Measurements from ENCODE around the gene GPR89A.

DNA sequence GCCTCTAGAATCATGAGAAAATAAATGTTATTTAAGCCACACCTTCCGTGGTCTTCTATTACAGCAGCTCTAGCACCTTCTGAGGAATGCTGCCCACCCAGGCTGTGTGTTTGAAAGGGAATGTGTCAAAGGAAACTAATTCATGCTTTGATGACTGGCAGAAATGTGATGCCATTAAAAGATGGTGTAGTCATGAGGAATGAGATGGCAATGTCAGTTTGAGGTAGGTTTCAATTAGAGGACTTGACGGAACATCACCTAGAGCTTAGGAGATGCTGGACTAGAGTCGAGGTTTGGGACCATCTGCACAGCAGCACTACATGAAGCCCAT is 88.8 kb downstream of the GPR89A start:
- TF ChIP-seq, protein P1, sequence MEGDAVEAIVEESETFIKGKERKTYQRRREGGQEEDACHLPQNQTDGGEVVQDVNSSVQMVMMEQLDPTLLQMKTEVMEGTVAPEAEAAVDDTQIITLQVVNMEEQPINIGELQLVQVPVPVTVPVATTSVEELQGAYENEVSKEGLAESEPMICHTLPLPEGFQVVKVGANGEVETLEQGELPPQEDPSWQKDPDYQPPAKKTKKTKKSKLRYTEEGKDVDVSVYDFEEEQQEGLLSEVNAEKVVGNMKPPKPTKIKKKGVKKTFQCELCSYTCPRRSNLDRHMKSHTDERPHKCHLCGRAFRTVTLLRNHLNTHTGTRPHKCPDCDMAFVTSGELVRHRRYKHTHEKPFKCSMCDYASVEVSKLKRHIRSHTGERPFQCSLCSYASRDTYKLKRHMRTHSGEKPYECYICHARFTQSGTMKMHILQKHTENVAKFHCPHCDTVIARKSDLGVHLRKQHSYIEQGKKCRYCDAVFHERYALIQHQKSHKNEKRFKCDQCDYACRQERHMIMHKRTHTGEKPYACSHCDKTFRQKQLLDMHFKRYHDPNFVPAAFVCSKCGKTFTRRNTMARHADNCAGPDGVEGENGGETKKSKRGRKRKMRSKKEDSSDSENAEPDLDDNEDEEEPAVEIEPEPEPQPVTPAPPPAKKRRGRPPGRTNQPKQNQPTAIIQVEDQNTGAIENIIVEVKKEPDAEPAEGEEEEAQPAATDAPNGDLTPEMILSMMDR (IDR thresholded peaks at IDR 0.05) = no peak
- TF ChIP-seq POLR2A (IDR thresholded peaks at IDR 0.05) = no peak

Measured in body of pancreas (tissue), 4 donors.